ENCODE results near the gene F10. TPM values are rescaled to one million over a fixed set of nuclear protein-coding genes. Genes with fewer than 3 reads are reported as not detected.

F10 gene
- total and polyA plus RNA-seq, 2 of the 13 experiments (the other 11 are each of a cell fraction or from before 2014, with no cell fraction given), result 58.4 to 237 TPM

DNA sequence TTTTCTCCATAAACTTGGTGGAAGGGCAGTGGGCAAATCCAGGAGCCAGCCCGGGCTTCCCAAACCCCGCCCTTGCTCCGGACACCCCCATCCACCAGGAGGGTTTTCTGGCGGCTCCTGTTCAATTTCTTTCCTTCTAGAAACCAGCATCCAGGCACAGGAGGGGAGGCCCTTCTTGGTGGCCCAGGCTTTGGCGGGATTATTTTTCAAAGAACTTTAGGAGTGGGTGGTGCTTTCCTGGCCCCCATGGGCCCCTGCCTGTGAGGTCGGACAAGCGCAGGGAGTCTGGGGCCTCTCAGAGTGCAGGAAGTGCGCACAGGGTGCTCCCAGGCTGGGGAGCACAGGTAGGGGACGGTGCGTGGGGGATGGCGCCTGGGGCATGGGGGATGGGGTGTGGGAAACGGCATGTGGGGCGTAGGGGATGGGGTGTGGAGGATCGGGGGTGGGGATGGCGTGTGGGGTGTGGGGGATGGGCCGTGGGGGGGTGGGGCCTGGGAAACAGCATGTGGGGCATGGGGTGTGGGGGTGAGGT lies 16.6 kb upstream of the F10 start (continued):
- TF ChIP-seq, protein P1, sequence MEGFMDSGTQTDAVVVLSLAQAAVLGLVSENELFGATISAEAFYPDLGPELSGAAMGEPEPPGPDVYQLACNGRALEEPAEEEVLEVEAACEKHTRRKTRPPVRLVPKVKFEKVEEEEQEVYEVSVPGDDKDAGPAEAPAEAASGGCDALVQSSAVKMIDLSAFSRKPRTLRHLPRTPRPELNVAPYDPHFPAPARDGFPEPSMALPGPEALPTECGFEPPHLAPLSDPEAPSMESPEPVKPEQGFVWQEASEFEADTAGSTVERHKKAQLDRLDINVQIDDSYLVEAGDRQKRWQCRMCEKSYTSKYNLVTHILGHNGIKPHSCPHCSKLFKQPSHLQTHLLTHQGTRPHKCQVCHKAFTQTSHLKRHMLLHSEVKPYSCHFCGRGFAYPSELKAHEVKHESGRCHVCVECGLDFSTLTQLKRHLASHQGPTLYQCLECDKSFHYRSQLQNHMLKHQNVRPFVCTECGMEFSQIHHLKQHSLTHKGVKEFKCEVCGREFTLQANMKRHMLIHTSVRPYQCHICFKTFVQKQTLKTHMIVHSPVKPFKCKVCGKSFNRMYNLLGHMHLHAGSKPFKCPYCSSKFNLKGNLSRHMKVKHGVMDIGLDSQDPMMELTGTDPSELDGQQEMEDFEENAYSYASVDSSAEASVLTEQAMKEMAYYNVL (CRISPR knock-in tag; IDR thresholded peaks at IDR 0.05; ENCODE audit: borderline replicate concordance), result 0 out of 2 replicates have a peak, but pooled peaks have one; percentile 11
- no peak for TF ChIP-seq ZNF264 (CRISPR knock-in tag; IDR thresholded peaks at IDR 0.05)
- TF ChIP-seq BHLHE40 (IDR thresholded peaks at IDR 0.05; ENCODE audit: low read length), result no peak
- TF ChIP-seq ZNF546 (CRISPR knock-in tag; conservative IDR thresholded peaks at IDR 0.05), result 0 out of 2 replicates have a peak, but pooled peaks have one; percentile 46
- TF ChIP-seq ZNF761 (CRISPR knock-in tag; conservative IDR thresholded peaks at IDR 0.05), result no peak
- TF ChIP-seq ZNF460 (CRISPR knock-in tag; IDR thresholded peaks at IDR 0.05; ENCODE audit: borderline replicate concordance), result no peak
- TF ChIP-seq AKAP8 (CRISPR knock-in tag; IDR thresholded peaks at IDR 0.05), result no peak
- no peak for TF ChIP-seq KMT2A (CRISPR knock-in tag; IDR thresholded peaks at IDR 0.05)
- TF ChIP-seq, protein P2, sequence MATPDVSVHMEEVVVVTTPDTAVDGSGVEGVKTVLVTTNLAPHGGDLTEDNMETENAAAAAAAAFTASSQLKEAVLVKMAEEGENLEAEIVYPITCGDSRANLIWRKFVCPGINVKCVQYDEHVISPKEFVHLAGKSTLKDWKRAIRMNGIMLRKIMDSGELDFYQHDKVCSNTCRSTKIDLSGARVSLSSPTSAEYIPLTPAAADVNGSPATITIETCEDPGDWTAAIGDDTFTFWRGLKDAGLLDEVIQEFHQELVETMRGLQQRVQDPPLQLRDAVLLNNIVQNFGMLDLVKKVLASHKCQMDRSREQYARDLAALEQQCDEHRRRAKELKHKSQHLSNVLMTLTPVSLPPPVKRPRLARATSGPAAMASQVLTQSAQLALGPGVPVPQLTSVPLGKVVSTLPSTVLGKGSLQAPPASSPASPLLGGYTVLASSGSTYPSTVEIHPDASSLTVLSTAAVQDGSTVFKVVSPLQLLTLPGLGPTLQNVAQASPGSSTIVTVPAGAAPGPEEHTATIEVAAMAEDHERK (CRISPR knock-in tag; IDR thresholded peaks at IDR 0.05; ENCODE audit: low read depth), result no peak
- TF ChIP-seq ONECUT2 (CRISPR knock-in tag; IDR thresholded peaks at IDR 0.05), result no peak
- TF ChIP-seq, protein P3, sequence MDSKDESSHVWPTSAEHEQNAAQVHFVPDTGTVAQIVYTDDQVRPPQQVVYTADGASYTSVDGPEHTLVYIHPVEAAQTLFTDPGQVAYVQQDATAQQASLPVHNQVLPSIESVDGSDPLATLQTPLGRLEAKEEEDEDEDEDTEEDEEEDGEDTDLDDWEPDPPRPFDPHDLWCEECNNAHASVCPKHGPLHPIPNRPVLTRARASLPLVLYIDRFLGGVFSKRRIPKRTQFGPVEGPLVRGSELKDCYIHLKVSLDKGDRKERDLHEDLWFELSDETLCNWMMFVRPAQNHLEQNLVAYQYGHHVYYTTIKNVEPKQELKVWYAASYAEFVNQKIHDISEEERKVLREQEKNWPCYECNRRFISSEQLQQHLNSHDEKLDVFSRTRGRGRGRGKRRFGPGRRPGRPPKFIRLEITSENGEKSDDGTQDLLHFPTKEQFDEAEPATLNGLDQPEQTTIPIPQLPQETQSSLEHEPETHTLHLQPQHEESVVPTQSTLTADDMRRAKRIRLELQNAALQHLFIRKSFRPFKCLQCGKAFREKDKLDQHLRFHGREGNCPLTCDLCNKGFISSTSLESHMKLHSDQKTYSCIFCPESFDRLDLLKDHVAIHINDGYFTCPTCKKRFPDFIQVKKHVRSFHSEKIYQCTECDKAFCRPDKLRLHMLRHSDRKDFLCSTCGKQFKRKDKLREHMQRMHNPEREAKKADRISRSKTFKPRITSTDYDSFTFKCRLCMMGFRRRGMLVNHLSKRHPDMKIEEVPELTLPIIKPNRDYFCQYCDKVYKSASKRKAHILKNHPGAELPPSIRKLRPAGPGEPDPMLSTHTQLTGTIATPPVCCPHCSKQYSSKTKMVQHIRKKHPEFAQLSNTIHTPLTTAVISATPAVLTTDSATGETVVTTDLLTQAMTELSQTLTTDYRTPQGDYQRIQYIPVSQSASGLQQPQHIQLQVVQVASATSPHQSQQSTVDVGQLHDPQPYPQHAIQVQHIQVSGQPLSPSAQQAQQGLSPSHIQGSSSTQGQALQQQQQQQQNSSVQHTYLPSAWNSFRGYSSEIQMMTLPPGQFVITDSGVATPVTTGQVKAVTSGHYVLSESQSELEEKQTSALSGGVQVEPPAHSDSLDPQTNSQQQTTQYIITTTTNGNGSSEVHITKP (CRISPR knock-in tag; IDR thresholded peaks at IDR 0.05; ENCODE audit: low read depth), result no peak
- TF ChIP-seq, protein P4, sequence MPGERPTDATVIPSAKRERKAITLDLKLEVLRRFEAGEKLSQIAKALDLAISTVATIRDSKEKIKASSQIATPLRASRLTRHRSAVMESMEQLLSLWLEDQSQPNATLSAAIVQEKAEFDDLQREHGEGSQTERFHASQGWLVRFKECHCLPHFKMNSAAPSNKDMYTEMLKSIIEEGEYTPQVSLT (CRISPR knock-in tag; IDR thresholded peaks at IDR 0.05; ENCODE audit: borderline replicate concordance, low read depth), result no peak
- TF ChIP-seq ZNF431 (CRISPR knock-in tag; IDR thresholded peaks at IDR 0.05; ENCODE audit: borderline replicate concordance, low read depth), result 0 out of 2 replicates have a peak, but pooled peaks have one; percentile 1
- TF ChIP-seq ADNP (CRISPR knock-in tag; IDR thresholded peaks at IDR 0.05), result no peak
- TF ChIP-seq RNF2 (conservative IDR thresholded peaks at IDR 0.05; ENCODE audit: low read depth), result no peak
- TF ChIP-seq, protein P5, sequence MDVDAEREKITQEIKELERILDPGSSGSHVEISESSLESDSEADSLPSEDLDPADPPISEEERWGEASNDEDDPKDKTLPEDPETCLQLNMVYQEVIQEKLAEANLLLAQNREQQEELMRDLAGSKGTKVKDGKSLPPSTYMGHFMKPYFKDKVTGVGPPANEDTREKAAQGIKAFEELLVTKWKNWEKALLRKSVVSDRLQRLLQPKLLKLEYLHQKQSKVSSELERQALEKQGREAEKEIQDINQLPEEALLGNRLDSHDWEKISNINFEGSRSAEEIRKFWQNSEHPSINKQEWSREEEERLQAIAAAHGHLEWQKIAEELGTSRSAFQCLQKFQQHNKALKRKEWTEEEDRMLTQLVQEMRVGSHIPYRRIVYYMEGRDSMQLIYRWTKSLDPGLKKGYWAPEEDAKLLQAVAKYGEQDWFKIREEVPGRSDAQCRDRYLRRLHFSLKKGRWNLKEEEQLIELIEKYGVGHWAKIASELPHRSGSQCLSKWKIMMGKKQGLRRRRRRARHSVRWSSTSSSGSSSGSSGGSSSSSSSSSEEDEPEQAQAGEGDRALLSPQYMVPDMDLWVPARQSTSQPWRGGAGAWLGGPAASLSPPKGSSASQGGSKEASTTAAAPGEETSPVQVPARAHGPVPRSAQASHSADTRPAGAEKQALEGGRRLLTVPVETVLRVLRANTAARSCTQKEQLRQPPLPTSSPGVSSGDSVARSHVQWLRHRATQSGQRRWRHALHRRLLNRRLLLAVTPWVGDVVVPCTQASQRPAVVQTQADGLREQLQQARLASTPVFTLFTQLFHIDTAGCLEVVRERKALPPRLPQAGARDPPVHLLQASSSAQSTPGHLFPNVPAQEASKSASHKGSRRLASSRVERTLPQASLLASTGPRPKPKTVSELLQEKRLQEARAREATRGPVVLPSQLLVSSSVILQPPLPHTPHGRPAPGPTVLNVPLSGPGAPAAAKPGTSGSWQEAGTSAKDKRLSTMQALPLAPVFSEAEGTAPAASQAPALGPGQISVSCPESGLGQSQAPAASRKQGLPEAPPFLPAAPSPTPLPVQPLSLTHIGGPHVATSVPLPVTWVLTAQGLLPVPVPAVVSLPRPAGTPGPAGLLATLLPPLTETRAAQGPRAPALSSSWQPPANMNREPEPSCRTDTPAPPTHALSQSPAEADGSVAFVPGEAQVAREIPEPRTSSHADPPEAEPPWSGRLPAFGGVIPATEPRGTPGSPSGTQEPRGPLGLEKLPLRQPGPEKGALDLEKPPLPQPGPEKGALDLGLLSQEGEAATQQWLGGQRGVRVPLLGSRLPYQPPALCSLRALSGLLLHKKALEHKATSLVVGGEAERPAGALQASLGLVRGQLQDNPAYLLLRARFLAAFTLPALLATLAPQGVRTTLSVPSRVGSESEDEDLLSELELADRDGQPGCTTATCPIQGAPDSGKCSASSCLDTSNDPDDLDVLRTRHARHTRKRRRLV (CRISPR knock-in tag; IDR thresholded peaks at IDR 0.05), result no peak
- TF ChIP-seq RBFOX2 (IDR thresholded peaks at IDR 0.05; ENCODE audit: low read depth, low read length), result 0 out of 2 replicates have a peak, but pooled peaks have one; percentile 5
- no peak for TF ChIP-seq IKZF1 (IDR thresholded peaks at IDR 0.05)
